Stimulated activated CD4-positive, alpha-beta T cell treated with anti-CD3 and anti-CD28 coated beads, Interleukin-2, amount 100 ng/mL, for 24 hours (primary cell): Measurements from ENCODE around the gene CNDP1.
"Not testable (repeated sequence)": the region's sequence is repeated elsewhere in the genome, so short reads cannot be mapped to it uniquely, and the experiment has no call there.

Source experiments
- DNase-seq, 2 donors: peaks; one replicate each; pipeline ENCODE4 v3.0.0-alpha.2; 2020

CNDP1 gene

DNA sequence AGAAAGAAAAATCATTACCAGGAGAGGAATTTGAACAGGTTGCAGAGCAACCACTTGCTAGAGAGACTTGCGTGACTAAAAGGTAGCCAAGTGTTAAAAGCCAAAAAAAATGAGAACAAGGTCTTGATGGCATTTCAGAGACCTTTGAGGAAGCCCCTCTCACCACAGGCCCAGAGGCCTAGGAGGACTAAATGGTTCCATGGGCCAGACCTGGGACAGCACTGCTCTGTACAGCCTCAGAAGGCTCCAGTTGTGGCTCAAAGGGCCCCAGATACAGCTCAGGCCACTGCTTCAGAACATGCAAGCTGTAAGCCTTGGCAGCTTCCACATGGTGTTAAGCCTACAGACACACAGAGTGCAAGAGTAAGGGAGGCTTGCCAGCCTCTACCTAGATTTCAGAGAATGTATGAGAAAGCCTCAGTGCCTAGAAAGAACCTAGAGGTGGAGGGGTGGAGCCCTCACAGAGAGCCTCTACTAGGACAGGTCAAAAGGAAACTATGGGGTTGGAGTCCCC lies 15.3 kb downstream of the CNDP1 start:
- no peak for DNase-seq

- DNase-seq: no peak
Measured at GRCh38 chr18:74550886-74551285, 16.6 kb downstream of the CNDP1 start.

DNA sequence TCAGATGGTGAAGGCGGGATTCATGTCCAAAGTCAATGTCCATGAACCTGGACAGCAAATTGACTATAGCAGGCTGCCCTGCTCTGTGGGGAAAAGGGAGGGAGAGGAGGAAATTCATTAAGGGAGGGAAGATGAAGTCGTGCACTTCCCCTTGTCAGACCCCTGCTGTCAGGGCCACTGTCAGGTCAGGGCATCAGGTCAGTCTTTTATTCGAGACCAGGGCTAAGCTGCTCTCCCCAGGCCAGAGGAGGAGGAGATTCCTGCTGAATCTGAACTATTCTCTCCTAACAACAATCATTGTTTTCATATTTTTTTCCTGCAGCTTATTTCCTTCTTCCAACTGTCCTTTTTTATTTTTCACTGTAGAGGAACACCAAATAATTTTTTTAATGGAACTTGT lies 17.2 kb downstream of the CNDP1 start:
- no peak for DNase-seq

GRCh38 chr18:74551936-74552555 lies 17.7 kb downstream of the CNDP1 start:
- DNase-seq: peak; percentile 83 to 84

DNA sequence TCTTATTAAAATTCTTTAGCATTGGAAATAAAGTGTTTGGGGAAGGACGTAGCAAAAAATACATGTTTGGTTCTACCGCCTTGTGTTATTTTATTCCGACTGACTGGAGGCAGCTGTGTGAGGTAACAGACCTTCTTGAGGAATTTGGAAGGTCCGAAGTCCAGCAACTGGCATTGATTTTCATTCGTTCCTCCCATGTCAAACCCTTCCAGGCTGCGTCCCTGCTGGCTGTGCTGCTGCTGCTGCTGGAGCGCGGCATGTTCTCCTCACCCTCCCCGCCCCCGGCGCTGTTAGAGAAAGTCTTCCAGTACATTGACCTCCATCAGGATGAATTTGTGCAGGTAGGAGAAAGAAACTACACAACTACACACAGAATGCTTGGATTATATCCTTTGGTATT lies 21.8 kb downstream of the CNDP1 start:
- DNase-seq: no peak

- no peak for DNase-seq
Measured at GRCh38 chr18:74558096-74558495, 23.8 kb downstream of the CNDP1 start.

- no peak for DNase-seq
Measured at GRCh38 chr18:74562131-74562730, 27.9 kb downstream of the CNDP1 start.

DNA sequence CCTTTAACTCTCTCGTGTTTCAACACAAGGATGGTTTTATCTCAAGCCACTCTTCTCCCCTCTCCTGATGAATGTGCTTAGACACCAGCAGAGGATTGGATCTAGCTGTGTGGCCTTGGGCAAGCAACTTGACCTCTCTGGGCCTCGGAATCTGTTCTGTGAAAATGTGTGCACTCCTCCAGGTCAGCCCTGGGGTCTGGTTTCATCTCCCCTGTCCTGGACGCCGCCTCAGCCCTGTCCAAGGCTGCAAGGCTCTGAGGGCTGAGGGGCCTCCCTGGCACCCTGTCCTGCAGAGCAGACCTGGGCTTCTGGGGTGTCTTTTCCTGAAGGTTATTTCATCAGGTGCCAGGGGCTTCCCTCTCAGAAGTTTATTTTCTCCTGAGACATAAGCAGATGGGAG lies 28.5 kb downstream of the CNDP1 start:
- DNase-seq: no peak

DNA sequence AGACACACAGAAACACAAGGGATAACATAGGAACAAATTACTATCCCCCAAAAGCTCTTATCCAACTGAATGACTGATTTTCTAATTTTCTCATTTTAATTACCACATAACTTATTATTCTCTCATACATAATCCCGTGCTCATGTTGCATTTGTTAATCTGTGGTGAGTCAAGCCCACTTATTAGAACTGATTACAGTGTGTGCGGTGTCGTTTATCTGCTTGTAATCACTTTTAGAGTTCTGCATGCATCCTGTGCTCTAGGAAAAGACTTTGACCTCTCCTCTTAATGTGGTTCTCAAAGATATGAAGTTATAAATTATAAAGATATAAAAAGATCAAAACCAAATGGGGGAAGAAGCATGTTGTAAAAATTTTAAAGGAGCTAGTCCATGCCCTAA lies 29.7 kb downstream of the CNDP1 start:
- DNase-seq: no peak

GRCh38 chr18:74565164-74565563 lies 30.9 kb downstream of the CNDP1 start:
- not testable (repeated sequence) for DNase-seq

- not testable (repeated sequence) for DNase-seq
Measured at GRCh38 chr18:74565993-74566392, 31.7 kb downstream of the CNDP1 start.

DNA sequence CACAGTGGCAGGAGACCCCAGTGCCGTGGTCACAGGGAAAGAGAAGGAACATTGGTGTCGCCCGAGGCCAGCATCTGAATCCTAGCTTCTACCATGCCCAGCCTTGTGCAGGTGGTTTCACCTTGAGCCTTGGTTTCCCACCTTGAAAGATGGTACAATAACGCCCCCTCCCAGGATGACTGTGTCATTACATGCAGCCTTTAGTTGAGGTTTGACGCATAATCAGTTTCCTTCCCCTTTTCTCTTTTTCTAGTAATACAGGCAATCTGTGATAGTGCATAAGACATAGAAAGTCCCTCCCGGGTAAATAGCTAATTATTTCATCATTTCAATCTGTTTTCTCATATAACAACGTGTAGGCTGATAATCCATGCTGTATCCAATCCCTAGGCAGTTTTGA lies 33.5 kb downstream of the CNDP1 start:
- DNase-seq: no peak

GRCh38 chr18:74569401-74569800 lies 35.1 kb downstream of the CNDP1 start:
- no peak for DNase-seq

DNA sequence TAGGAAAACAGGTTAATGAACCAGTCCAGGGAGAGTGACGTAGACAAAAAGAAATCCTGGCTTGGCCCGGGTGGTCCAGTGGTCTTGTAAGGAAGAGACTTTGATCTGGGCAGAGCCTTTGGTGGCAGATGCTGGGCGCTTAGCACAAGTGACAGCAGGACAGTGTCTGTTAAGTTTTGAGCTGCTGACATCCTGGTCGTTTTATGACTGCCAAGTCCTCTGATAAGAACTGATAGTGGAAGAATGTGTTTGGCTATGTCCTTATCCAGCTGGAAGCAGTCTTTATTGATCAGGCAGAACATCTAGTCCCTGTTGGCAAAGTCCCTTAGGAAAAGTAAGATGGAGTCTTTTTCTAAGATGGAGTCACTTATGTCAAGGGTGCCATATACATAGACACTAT lies 36.0 kb downstream of the CNDP1 start:
- DNase-seq: no peak

- no peak for DNase-seq
Measured at GRCh38 chr18:74571895-74572680, 37.8 kb downstream of the CNDP1 start.

GRCh38 chr18:74573053-74573452 lies 38.8 kb downstream of the CNDP1 start:
- DNase-seq: no peak

DNA sequence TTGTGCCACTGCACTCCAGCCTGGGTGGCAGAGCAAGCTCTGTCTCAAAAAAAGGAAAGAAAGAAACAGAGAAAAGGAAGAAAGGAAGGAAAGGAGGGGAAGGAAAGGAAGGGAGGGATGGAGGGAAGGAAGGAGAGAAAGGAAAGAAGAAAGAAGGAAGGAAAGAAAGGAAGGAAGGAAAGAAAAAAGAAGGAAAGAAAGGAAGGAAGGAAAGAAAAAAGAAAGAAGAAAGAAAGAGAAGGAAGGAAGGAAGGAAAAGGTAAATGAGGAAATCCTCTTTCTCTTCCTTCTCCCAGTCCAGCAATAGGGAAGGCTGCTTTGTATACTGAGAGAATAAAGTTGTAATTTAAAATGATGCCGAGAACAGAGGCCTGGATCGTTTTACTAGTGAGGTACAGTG lies 40.6 kb downstream of the CNDP1 start:
- DNase-seq: no peak

GRCh38 chr18:74577019-74577418 lies 42.7 kb downstream of the CNDP1 start:
- no peak for DNase-seq

- DNase-seq: no peak
Measured at GRCh38 chr18:74579496-74580065, 45.3 kb downstream of the CNDP1 start.

- no peak for DNase-seq
Measured at GRCh38 chr18:74582642-74583041, 48.3 kb downstream of the CNDP1 start.

DNA sequence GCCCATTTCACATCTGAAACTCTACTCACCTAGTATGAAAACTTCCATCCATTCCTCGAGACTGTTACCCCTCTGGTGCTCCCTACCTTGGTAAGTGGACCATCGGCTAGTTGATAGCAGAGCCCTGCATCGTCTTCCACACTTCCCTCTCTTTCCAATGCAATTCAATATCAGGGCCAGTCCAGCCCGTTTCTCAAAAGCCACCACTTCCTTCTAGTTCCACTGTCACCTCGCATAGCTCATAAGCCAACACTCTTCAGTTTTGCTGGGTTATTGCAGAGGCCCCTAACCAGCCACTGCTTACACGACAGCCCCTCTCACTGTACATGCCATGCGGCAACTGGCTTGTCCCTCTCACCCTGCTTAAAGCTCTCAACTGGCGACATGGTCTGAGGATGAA lies 53.1 kb downstream of the CNDP1 start:
- DNase-seq: no peak

GRCh38 chr18:74589021-74589420 lies 54.7 kb downstream of the CNDP1 start:
- DNase-seq: no peak

DNA sequence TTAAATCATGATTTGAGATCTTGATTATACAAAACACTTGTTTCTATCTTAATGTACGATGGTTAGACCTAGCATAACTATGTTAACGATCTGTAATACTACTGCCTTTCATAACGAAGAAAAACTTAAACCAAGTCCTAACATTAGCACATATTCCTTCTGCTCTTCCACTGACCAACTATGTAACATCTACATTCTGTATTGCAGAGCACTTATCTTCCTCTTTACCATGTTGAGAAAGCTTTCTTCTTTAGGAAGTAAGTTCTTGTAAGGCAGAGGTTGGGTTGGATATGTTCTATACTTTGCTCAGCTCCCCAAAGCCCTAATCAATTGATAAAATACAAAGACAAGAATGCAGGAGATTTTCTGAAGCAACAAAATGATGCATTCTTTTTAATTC lies 55.5 kb downstream of the CNDP1 start:
- no peak for DNase-seq

DNA sequence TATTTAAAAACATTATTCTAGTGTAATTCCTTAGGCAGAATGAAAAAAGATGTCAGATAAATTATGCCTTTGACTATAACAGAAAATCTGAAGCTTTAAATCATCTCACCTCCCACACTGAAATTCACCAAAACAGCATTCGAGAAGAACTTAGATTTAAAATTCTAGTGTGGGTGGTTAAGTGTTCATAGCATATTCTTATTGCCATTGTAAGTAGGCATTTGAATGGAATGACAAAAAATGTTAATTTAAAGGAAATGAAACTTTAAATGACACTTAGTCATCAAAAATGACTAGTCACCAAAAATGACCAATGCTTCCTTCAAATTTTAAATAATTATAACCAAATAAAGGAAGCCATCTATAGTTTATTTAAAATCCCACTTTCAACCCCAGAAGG lies 56.4 kb downstream of the CNDP1 start:
- no peak for DNase-seq
